ENCODE results near the gene CYP4V2.

Gene CYP4V2

DNA sequence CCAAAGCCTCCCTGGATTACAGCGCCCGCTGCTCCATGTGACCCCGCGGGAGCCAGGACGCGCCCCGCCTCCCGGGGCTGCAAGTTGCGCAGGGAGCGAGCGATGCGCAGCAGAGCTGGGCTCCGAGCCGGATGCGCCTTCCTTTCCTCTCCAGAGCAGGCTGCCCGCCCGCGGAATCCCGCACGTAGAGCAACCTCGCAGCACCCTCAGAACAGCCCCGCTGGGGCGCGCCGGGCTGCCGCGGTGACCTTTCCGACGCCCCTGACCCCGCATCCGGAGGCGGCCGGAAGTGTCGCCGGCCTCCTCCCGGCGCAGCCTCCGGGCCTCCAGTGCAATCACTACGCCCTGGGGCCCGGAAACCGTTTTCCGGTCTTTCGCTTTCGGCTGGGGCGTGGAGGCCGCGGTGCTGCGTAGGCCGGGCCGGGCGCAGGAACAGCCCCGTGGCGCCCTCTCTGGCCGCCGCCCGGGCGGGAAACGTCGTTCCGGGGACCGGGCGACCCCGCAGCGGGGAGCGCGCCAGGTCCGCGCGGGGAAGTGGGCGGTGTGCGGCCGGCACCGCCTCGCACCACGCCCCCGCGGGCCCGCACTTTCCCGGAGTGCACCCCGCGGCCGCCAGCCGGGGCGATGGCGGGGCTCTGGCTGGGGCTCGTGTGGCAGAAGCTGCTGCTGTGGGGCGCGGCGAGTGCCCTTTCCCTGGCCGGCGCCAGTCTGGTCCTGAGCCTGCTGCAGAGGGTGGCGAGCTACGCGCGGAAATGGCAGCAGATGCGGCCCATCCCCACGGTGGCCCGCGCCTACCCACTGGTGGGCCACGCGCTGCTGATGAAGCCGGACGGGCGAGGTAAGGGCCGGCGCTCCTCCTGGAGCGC is at the start of gene CYP4V2:
TSS of gene CYP4V2 (plus strand) at position 368 of the 866 bp plus-strand sequence. CDS start at position 625, 257 bp downstream.
- peak; percentile 90 for DNase-seq

GRCh38 chr4:186144198-186144945 is 47.0 kb upstream of the CYP4V2 start:
- DNase-seq: peak; percentile 14

DNA sequence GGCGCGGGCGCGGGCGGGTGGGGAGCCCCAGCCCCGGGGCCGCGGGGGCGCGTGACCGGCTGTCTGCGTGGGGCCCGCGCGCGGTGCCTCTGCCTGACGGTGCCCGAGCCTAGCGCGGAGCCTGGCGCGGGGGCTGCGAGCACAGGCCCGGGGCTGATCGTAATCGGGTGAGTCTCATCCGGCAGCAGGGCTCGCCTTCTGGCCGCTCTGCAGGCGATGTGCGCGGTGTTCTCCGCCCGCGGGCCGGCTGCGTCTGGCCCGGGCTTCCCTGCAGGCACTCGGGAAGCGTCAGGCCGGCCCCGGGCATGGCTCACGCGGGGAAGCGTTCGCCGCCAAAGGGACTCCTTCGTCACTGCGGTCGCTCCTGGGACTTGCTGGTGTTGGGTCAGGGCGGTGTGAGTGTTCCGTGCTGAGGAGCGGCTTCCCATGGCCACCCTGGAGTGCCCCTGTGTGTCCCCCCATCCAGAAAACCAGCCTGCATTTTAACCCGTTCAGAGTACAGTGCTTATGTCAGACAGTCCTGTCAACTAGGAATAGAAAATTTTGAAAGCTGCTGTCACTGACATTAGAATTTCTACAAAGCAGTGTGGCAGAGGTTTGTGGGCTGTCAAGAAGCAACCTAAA is 46.3 kb upstream of the CYP4V2 start:
- no peak for DNase-seq

DNA sequence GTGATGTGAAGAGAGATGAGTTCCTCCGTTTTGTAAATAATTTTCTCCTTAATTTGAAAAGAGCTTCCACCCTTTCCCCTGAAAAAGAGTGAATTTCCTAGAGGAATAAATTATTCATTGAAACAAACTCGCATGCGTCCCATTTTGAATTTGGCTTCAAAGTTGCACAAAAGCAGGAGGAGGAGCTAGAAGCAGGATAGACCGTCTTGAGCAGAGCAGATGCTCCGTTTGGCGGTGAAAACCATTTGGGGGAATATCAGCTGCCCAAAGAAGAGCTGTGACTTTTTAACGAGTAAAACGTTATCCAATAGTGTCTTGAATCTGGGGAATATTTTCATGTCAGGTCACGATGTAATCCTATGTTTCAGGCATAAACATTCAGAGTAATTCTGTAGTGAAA is 44.9 kb upstream of the CYP4V2 start:
- no peak for DNase-seq

DNA sequence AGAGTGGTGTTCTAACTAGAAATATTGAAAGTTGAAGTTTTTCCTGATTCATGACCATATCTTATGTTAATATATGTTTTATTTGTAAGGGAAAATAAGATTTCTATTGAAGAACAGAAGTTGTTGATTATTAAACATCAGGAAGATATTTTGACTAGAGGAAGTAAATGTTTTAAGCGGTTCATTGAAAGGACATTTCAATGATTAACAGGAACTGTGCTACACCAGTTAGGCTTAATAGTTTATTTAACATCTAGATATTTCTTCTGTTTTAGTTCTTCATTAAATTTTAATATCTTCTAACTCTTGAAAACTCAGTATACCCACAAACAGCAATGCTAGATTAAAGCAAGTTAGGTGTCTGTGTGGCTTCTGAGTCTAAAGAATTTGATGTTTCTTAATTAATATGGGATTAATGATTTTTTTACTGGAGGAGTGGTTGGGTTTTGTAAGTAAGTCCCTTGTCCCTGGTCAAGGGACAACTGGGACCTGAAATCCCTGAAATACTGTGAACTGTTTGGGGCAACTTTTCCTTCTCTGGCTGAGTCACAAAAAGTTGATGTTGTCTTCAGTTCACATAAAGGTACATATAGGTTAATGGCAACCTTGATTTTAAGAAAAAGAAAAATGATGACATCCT is 42.9 kb upstream of the CYP4V2 start:
- DNase-seq: no peak

DNA sequence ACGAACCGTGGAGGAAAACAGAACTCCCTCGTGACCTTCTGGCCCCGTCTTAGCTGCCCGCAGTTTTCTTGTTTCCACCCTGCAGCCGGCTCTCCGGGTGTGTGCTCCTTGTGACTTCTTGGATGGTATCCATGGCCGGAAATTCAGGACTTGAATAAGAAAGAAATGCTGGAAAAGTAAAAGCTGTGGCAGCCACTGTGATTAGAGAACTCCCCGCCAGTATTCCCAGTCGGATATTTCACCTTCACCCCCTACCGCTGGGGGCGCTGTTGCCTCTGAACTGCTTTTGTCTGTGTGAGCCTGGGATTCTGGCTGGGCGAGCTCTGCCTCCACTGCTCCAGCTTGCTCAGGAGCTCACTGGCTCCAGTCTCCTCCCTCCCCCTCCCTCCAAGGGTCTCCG is 41.5 kb upstream of the CYP4V2 start:
- DNase-seq: no peak

GRCh38 chr4:186150926-186151325 is 40.4 kb upstream of the CYP4V2 start:
- no peak for DNase-seq

GRCh38 chr4:186151499-186151898 is 39.9 kb upstream of the CYP4V2 start:
- no peak for DNase-seq

DNA sequence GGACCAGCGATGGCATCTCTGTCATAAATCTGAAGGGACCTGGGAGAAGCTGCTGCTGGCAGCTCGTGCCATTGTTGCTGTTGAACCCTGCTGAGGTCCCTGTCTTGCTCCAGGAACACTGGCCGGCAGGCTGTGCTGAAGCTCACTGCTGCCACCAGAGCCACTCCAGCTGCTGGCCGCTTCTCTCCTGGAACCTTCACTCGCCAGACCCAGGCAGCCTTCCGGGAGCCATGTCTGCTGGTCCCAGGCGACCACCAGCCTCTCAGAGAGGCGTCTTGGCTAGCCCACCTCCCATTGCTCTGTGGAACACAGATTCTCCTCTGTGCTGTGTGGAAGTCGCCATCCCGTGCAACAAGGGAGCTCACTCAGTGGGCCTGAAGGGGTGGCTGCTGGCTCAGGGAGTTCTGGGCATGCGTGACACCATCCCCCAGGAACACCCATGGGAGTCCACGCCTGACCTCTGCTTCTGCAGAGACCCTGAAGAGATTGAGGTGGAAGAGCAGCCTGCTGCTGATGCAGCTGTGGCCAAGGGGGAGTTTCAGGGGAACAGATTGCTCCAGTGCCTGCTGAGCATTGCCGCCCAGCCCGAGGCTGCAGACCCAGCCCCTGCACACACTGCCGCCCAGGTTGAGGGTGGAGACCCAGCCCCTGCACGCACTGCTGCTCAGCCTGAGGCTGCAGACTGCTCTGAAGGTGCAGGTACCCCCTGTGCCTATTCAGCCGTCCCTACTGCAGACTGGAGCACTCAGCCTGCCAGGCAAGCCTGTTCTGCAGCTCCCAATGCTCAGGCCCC is 33.1 kb upstream of the CYP4V2 start:
- DNase-seq: no peak

DNA sequence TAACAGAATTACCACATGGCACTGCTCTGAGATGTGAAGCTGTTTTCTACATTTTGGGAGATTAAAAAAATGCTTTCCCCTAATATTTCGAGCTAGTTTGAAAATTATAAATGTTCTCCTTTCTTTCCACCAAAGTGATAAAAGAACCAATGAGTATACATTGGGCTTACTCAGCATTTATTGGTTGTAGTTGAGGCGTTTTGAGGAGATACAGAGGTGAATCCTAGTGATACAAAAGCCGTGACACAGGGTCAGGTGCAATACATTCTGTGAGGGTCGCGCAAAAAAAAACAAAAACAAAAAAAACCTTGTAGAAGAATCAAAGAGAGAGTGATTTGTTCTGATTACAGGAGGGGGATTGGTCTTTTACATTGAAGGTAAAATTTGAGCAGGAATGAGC is 32.4 kb upstream of the CYP4V2 start:
- no peak for DNase-seq

DNA sequence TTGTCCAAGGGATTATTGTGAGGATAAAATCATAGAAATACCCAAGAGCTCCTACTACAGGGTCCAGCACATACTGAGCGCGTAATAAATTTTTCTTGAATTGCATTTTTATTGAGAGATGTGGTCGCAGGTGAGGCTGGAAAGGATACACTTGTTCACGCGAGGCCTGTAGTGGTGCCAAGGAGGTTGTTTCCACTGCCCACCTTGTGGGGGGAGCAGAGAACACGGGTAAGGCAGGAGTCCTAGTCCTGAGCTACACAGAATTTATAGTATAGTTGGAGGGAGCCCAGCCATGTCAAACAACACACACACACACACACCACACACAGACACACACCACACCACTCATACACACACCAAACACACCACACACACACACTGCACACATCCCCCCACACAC is 31.8 kb upstream of the CYP4V2 start:
- DNase-seq: no peak

GRCh38 chr4:186161138-186161537 is 30.2 kb upstream of the CYP4V2 start:
- DNase-seq: peak; percentile 23

DNA sequence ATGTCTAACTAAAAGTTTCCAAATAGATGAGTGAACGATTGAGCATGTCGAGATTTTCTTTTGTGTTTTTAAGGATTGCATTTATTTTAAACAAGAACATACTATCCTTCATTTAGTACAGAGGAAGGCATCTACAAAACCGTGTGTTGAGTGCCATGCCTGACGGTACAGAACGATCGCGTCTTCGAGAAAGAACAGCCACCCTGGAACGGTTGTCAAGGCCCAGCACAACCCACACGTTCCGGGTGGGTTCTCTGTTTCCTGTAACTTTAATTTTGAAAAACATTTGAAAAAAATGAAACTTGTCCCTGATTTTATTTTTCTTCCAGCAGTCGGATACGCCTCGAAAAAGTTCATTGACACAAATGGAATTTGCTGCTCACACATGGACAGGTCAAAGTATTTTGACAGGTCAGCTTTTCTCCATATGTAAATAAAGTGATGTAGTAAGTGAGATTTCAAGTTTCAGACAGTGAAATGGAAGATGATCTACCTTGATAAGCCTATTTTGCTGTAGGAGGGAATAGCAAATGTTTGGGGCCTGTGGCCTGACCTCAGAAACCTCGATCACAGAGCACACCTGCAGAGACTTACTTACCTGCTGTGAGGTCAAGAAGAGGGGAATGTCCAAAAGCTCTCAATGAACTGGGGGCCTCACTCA is 24.4 kb upstream of the CYP4V2 start:
- no peak for DNase-seq

DNA sequence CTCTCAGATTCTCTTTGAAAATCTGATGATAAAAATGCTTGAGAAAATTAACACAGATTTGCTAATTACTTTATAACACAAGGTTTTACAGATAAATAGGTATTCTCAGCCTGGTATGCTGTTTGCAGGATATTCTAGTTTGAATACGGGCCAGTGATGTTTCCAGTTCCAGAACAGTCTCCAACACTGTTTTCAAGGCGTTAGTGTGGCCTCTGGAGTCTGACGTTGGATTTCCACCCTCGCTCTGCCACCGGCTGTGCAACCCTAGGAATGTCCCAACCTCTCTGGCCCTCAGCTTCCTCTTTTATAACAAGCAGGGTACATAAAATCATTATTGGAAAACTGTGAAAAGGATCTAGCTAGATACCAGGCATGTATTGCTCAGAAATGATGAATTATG is 23.8 kb upstream of the CYP4V2 start:
- DNase-seq: no peak

GRCh38 chr4:186168750-186169149 is 22.6 kb upstream of the CYP4V2 start:
- DNase-seq: no peak

- no peak for DNase-seq
Observed at GRCh38 chr4:186169333-186169944, 21.9 kb upstream of the CYP4V2 start.

DNA sequence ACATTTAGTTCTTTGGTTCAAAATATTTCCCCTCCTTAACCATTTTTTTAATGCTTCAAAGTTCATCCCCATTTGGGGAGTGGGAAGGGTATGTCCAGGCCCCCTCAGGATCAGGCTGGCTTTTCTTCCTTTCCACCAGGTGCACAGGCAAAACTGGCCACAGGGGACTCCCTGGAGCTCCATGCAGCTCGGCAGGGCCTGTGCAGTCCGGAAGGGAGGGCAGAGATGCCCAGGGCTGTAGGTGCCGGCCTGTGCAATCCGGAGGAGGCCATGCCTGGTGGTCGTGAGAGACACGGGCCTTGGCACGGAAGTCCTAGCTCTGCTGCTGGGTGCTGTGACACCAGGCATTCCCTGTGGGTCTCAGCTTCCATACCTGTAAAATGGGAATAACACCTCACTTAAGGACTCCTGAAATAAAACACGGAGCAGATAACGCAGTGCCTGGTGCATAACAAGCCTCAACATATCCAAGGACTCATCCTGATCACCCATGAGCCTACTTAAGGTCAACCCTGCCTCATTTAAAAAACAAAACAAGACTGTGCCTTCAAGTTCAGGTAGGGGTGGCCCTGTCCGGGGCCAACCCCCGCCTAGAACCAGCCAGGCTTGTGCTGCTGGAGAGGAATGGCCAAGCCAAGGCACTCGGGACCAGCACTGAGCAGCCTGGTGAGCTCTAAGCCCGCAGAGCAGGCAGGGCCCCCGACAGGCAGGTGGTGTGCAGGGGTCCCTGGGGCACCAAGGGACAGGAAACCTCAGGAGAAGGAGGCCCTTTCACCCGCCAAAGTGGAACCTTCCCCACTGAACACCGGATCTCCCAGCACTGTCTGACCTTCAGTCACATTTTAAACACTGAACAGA is 21.2 kb upstream of the CYP4V2 start:
- DNase-seq: no peak

GRCh38 chr4:186170966-186171365 is 20.4 kb upstream of the CYP4V2 start:
- DNase-seq: no peak

DNA sequence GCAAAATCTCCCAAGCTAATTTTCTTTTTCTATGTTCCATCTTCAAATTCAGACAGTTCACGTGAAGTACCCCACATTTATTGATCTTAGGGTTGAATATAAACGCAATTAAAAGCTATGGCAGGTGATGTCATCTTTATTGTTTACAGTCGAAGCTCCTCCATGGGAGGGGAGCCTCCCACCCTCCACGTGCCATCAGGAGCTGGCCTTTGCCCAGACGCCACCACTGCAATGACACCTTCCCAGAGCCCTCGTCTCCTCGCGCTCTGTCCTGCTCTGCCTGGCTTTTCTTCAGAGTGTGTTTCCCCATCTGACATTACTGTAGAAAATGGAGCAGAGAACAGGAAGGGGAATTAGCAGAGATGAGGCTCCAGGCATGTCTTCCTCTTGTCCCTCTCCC is 18.8 kb upstream of the CYP4V2 start:
- DNase-seq: no peak

DNA sequence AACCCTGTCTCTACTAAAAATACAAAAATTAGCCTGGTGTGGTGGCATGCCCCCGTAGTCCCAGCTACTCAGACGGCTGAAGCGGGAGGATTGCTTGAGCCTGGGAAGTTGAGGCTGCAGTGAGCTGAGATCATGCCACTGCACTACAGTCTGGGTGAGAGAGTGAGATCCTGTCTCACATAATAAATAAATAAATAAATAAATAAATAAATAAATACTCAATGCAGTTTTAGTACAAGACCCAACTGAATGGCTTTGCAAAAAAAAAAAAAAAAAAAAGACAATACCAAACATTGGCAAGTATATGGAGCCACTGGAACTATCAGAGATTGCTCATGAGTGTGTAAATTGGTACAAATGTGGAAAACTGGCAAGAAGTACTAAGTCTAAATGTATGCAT is 3.3 kb upstream of the CYP4V2 start:
- DNase-seq: no peak
